SK-N-SH treated with all-trans-retinoic acid at 6 μM for 48 hours (cell line): ENCODE measurements around the gene SHC3.

Source experiments
- ESRRG ChIP-seq: fragments of 250-450 bp; sonication (Bioruptor Pico); IDR thresholded peaks from 2 replicates; pipeline ENCODE4 v1.6.1; 2021; ENCODE audit warnings: mild to moderate bottlenecking
- PATZ1 ChIP-seq: fragments of 250-450 bp; sonication (Bioruptor Pico); IDR thresholded peaks from 2 replicates; pipeline ENCODE4 v1.8.0; 2020; ENCODE audit warnings: mild to moderate bottlenecking, moderate library complexity, borderline replicate concordance
- RARB ChIP-seq: fragments of 250-450 bp; sonication (Bioruptor Pico); IDR thresholded peaks from 2 replicates; pipeline ENCODE4 v1.8.0; 2021; ENCODE audit warnings: mild to moderate bottlenecking, moderate library complexity
- TOX ChIP-seq: fragments of 250-450 bp; sonication (Bioruptor Pico); IDR thresholded peaks from 2 replicates; pipeline ENCODE4 v1.8.0; 2021; ENCODE audit warnings: mild to moderate bottlenecking, moderate library complexity, borderline replicate concordance
- TSHZ2 ChIP-seq: fragments of 250-450 bp; sonication (Bioruptor Pico); IDR thresholded peaks from 2 replicates; pipeline ENCODE4 v1.5.0; 2020; ENCODE audit warnings: mild to moderate bottlenecking, moderate library complexity
- ZC3H10 ChIP-seq: fragments of 250-450 bp; sonication (Bioruptor Pico); IDR thresholded peaks from 2 replicates; pipeline ENCODE4 v1.5.1; 2021; ENCODE audit warnings: mild to moderate bottlenecking, moderate library complexity
- ZFP3 ChIP-seq: fragments of 250-450 bp; sonication (Bioruptor Pico); IDR thresholded peaks from 2 replicates; pipeline ENCODE4 v1.5.0; 2020; ENCODE audit warnings: mild to moderate bottlenecking, moderate library complexity
- ZNF70 ChIP-seq: fragments of 450-650 bp; formaldehyde crosslinking; IDR thresholded peaks from 2 replicates; pipeline ENCODE4 v1.5.0; 2020; ENCODE audit warnings: mild to moderate bottlenecking, moderate library complexity
- TF ChIP-seq, protein P1 (sequence below): fragments of 250-450 bp; sonication (Bioruptor Pico); IDR thresholded peaks from 2 replicates; pipeline ENCODE4 v1.5.1; 2021; ENCODE audit warnings: mild to moderate bottlenecking, moderate library complexity
- TF ChIP-seq, protein P2 (sequence below): fragments of 250-450 bp; sonication (Bioruptor Pico); IDR thresholded peaks from 2 replicates; pipeline ENCODE4 v1.5.1; 2020; ENCODE audit warnings: low read depth, mild to moderate bottlenecking, moderate library complexity

- no peak for TF ChIP-seq TOX (CRISPR knock-in tag)
- TF ChIP-seq ZNF70, result no peak
- TF ChIP-seq PATZ1 (CRISPR knock-in tag), result no peak
- TF ChIP-seq ZFP3 (CRISPR knock-in tag), result no peak
- TF ChIP-seq, protein P1, sequence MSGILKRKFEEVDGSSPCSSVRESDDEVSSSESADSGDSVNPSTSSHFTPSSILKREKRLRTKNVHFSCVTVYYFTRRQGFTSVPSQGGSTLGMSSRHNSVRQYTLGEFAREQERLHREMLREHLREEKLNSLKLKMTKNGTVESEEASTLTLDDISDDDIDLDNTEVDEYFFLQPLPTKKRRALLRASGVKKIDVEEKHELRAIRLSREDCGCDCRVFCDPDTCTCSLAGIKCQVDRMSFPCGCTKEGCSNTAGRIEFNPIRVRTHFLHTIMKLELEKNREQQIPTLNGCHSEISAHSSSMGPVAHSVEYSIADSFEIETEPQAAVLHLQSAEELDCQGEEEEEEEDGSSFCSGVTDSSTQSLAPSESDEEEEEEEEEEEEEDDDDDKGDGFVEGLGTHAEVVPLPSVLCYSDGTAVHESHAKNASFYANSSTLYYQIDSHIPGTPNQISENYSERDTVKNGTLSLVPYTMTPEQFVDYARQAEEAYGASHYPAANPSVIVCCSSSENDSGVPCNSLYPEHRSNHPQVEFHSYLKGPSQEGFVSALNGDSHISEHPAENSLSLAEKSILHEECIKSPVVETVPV (CRISPR knock-in tag), result no peak
- no peak for TF ChIP-seq TSHZ2 (CRISPR knock-in tag)
- no peak for TF ChIP-seq ZC3H10 (CRISPR knock-in tag)
- TF ChIP-seq RARB (CRISPR knock-in tag), result no peak
- no peak for TF ChIP-seq ESRRG (CRISPR knock-in tag)
- TF ChIP-seq, protein P2, sequence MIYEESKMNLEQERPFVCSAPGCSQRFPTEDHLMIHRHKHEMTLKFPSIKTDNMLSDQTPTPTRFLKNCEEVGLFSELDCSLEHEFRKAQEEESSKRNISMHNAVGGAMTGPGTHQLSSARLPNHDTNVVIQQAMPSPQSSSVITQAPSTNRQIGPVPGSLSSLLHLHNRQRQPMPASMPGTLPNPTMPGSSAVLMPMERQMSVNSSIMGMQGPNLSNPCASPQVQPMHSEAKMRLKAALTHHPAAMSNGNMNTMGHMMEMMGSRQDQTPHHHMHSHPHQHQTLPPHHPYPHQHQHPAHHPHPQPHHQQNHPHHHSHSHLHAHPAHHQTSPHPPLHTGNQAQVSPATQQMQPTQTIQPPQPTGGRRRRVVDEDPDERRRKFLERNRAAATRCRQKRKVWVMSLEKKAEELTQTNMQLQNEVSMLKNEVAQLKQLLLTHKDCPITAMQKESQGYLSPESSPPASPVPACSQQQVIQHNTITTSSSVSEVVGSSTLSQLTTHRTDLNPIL (CRISPR knock-in tag), result no peak
Observed at GRCh38 chr9:89025553-89025952, 153.1 kb downstream of the SHC3 start.
